ENCODE data around the gene CLCN7. TPM values are rescaled to one million over a fixed set of nuclear protein-coding genes. Genes with fewer than 3 reads are reported as not detected.

CLCN7 gene
- total and polyA plus RNA-seq, 2 of the 13 experiments (the other 11 are each of a cell fraction or from before 2014, with no cell fraction given) = 24.6 to 25.1 TPM

GRCh38 chr16:1474796-1475551 lies at the start of gene CLCN7 (continued):
- TF ChIP-seq ZXDC (CRISPR knock-in tag; IDR thresholded peaks at IDR 0.05) (peak; percentile 76; the same call in 1 of the 2 replicates), TMF1 (CRISPR knock-in tag; IDR thresholded peaks at IDR 0.05; ENCODE audit: low read depth) (peak; percentile 89), IKZF5 (CRISPR knock-in tag; IDR thresholded peaks at IDR 0.05) (peak; percentile 76), KDM5B (CRISPR knock-in tag; IDR thresholded peaks at IDR 0.05; ENCODE audit: borderline replicate concordance) (peak; percentile 86; the same call in 1 of the 2 replicates), NFE2 (CRISPR knock-in tag; IDR thresholded peaks at IDR 0.05) (no peak), SP140L (CRISPR knock-in tag; IDR thresholded peaks at IDR 0.05; ENCODE audit: borderline replicate concordance) (peak; percentile 70; the same call in 1 of the 2 replicates), ELK4 (CRISPR knock-in tag; IDR thresholded peaks at IDR 0.05; ENCODE audit: borderline replicate concordance) (no peak), GATA4 (IDR thresholded peaks at IDR 0.05; ENCODE audit: borderline replicate concordance, low read depth) (no peak), SOX6 (IDR thresholded peaks at IDR 0.05) (no peak), SOX6 (CRISPR knock-in tag; IDR thresholded peaks at IDR 0.05) (no peak), ZNF431 (CRISPR knock-in tag; IDR thresholded peaks at IDR 0.05; ENCODE audit: borderline replicate concordance, low read depth) (peak; percentile 84; the same call in 1 of the 2 replicates), SP1 (IDR thresholded peaks at IDR 0.05) (no peak), SP1 (CRISPR knock-in tag; IDR thresholded peaks at IDR 0.05) (peak; percentile 40; the same call in 1 of the 2 replicates), ZNF589 (CRISPR knock-in tag; conservative IDR thresholded peaks at IDR 0.05) (peak; percentile 92), ZSCAN12 (CRISPR knock-in tag; IDR thresholded peaks at IDR 0.05) (peak; percentile 67; the same call in 1 of the 2 replicates), ZNF616 (CRISPR knock-in tag; IDR thresholded peaks at IDR 0.05; ENCODE audit: low read depth) (no peak; the same call in 1 of the 2 replicates), HMG20A (CRISPR knock-in tag; IDR thresholded peaks at IDR 0.05; ENCODE audit: borderline replicate concordance) (no peak; the same call in 1 of the 2 replicates), ZNF776 (CRISPR knock-in tag; IDR thresholded peaks at IDR 0.05) (peak; percentile 93; the same call in 1 of the 2 replicates), ZNF549 (CRISPR knock-in tag; IDR thresholded peaks at IDR 0.05) (0 out of 2 replicates have a peak, but pooled peaks have one; percentile 13), ATAD3A (CRISPR knock-in tag; IDR thresholded peaks at IDR 0.05) (no peak), ZNF143 (CRISPR knock-in tag; IDR thresholded peaks at IDR 0.05) (peak; percentile 89), ZBTB3 (CRISPR knock-in tag; IDR thresholded peaks at IDR 0.05; ENCODE audit: borderline replicate concordance, low read depth) (no peak)
